HepG2 (cell line): ENCODE data around the gene MBD3. TPM values are rescaled to one million over a fixed set of nuclear protein-coding genes. Genes with fewer than 3 reads are reported as not detected.

Experiments used
- ATAC-seq: fragments of 200-7000 bp; cut with Tn5 transposase; 3 replicates; pipeline ENCODE4 v1.9.1; 2020; ENCODE audit warnings: mild to moderate bottlenecking, moderate library complexity
- BruUV-seq: library from RNA; stranded (reverse); fragments of 400-500 nt; replicated peaks from 2 replicates; lab custom pipeline; 2021; lab: Mats Ljungman, UMichigan
- CTCF ChIA-PET: fragments of 300-600 bp; formaldehyde crosslinking; extraction: SDS; loops from one replicate; lab custom pipeline; 2021; ENCODE audit warnings: low total read pairs, inconsistent platforms, low intra/inter-chr PET ratio; lab: Yijun Ruan, JAX
- POLR2A ChIA-PET: fragments of 350-600 bp; sonication (Branson Sonifier 250); formaldehyde crosslinking; loops from one replicate; lab custom pipeline; 2020; ENCODE audit warnings: antibody characterized with exemption, inconsistent platforms; lab: Yijun Ruan, JAX
- DNase-seq: peaks from one replicate; pipeline ENCODE4 v3.0.0-alpha.2; 2015; ENCODE audit warnings: low spot score
- FAIRE-seq: peaks from 3 replicates; lab custom pipeline; 2011; peaks lifted over from hg19 to GRCh38; lab: Jason Lieb, UNC
- H2AFZ ChIP-seq: one replicate; pipeline ENCODE4 v1.6.1; 2011; ENCODE audit warnings: low read length, inconsistent platforms
- H3K27ac ChIP-seq: fragments of 300-600 bp; 3 replicates; pipeline ENCODE4 v1.8.0; 2011; ENCODE audit warnings: mixed run types, mild to moderate bottlenecking, mixed read lengths, low read length, inconsistent platforms; ENCODE audit not compliant: insufficient read depth; ENCODE audit errors: extremely low read length
- H3K27me3 ChIP-seq, 2 experiments: fragments of 200-600 bp in 1 of 2; 2 replicates in 1 of 2; 3 replicates in 1 of 2; pipeline versions ENCODE4 v1.6.0 to v1.8.0; 2011; ENCODE audit warnings: low read length in 2 of 2, mild to moderate bottlenecking in 2 of 2, moderate library complexity in 2 of 2, inconsistent platforms in 1 of 2; ENCODE audit not compliant: insufficient read depth in 2 of 2, control insufficient read depth in 1 of 2
- H3K36me3 ChIP-seq, 2 experiments: fragments of 200-600 bp in 1 of 2; replicated peaks in 1 of 2; 2 replicates in 1 of 2; 3 replicates in 1 of 2; pipeline versions ENCODE4 v1.5.1 to v1.8.0; 2011; ENCODE audit warnings: low read length in 2 of 2, inconsistent platforms in 1 of 2; ENCODE audit not compliant: insufficient read depth in 2 of 2, control insufficient read depth in 1 of 2
- H3K4me1 ChIP-seq: 2 replicates; pipeline ENCODE4 v1.5.1; 2012; ENCODE audit warnings: low read length, inconsistent platforms; ENCODE audit not compliant: insufficient read depth
- H3K4me2 ChIP-seq: 2 replicates; pipeline ENCODE4 v1.6.0; 2011; ENCODE audit warnings: low read depth, low read length, inconsistent platforms
- H3K4me3 ChIP-seq, 3 experiments: fragments of 200-600 bp in 1 of 3; sonication (generic), shearing (Covaris generic) in 1 of 3; replicated peaks in 1 of 3; 2 replicates each; pipeline ENCODE4 v1.5.1; 2011 to 2016; ENCODE audit warnings: low read length in 3 of 3, inconsistent platforms in 2 of 3, low read depth in 2 of 3, mild to moderate bottlenecking in 2 of 3, control low read depth in 1 of 3, mixed read lengths in 1 of 3; ENCODE audit not compliant: insufficient read depth in 1 of 3
- H3K79me2 ChIP-seq: one replicate; pipeline ENCODE4 v1.6.1; 2011; ENCODE audit warnings: low read length, inconsistent platforms; ENCODE audit not compliant: insufficient read depth
- H3K9ac ChIP-seq: 2 replicates; pipeline ENCODE4 v1.6.0; 2011; ENCODE audit warnings: mild to moderate bottlenecking, low read depth, low read length, inconsistent platforms; ENCODE audit not compliant: insufficient read depth
- H3K9me3 ChIP-seq: 2 replicates; pipeline ENCODE4 v1.5.1; 2012; ENCODE audit warnings: mild to moderate bottlenecking, low read length
- H4K20me1 ChIP-seq: 2 replicates; pipeline ENCODE4 v1.6.0; 2011; ENCODE audit warnings: inconsistent platforms, mild to moderate bottlenecking, low read length, moderate library complexity; ENCODE audit not compliant: insufficient read depth
- FOXC1 ChIP-seq: sonication (generic); formaldehyde crosslinking; IDR thresholded peaks from 2 replicates; pipeline ENCODE4 v1.8.0; 2022; ENCODE audit warnings: mild to moderate bottlenecking, missing genetic modification reagents, borderline replicate concordance
- PHF20 ChIP-seq: sonication (generic); formaldehyde crosslinking; IDR thresholded peaks from 2 replicates; pipeline ENCODE4 v1.5.0; 2020; ENCODE audit warnings: mild to moderate bottlenecking, missing genetic modification reagents
- ZNF350 ChIP-seq: sonication (generic); formaldehyde crosslinking; IDR thresholded peaks from 2 replicates; pipeline ENCODE4 v1.4.0; 2020; ENCODE audit warnings: mild to moderate bottlenecking, low read depth, missing genetic modification reagents, borderline replicate concordance
- ZNF629 ChIP-seq: sonication (generic); formaldehyde crosslinking; conservative IDR thresholded peaks from 2 replicates; pipeline ENCODE4 v1.5.0; 2020; ENCODE audit warnings: missing genetic modification reagents
- WGBS: methylation state at CpG from one replicate; pipeline ENCODE4 v1.1.6; 2017; ENCODE audit warnings: low lambda C conversion rate; 5-methylcytosine and 5-hydroxymethylcytosine counted together
- in situ Hi-C: cut with HindIII; loops from 2 replicates; pipeline ENCODE4 v1.10.0; 2017; ENCODE audit warnings: low pct_unique_long_range_greater_than_20kb; ENCODE audit not compliant: extremely low pct_ligation_motif_present
- intact Hi-C: fragments of 100-400 bp; cut with micrococcal nuclease; formaldehyde crosslinking; loops from one replicate; pipeline ENCODE4 v1.10.0; 2022; ENCODE audit not compliant: unreplicated experiment
- polyA plus RNA-seq, 8 experiments: library from polyadenylated mRNA; depleted of rRNA in 3 of 8; stranded (reverse) in 7 of 8; unstranded in 1 of 8; fragments of >200 nt; fragmentation: Illumina TruSeq in 4 of 8; extraction: Trizol in 4 of 8; gene quantifications; 2 replicates each; pipeline versions ENCODE4 v1.2.1 to v1.2.3, GENCODE V29; 2011 to 2016; ENCODE audit warnings: low read depth in 4 of 8, missing spikeins in 1 of 8, mixed read lengths in 1 of 8; ENCODE audit not compliant: insufficient read depth in 1 of 8
- total RNA-seq, 5 experiments: library from RNA; depleted of rRNA; stranded (reverse); fragments of >200 nt; fragmentation: Illumina TruSeq; extraction: Trizol; gene quantifications; 2 replicates each; pipeline ENCODE4 v1.2.3, GENCODE V29; 2016; ENCODE audit warnings: low read depth in 1 of 5
- TF ChIP-seq, protein P1 (sequence below): sonication (generic); formaldehyde crosslinking; IDR thresholded peaks from 2 replicates; pipeline ENCODE4 v1.9.0; 2021; ENCODE audit warnings: missing genetic modification reagents, borderline replicate concordance
- TF ChIP-seq, protein P2 (sequence below): sonication (generic); formaldehyde crosslinking; IDR thresholded peaks from 2 replicates; pipeline ENCODE4 v1.4.0; 2020; ENCODE audit warnings: mild to moderate bottlenecking, low read depth, missing genetic modification reagents

MBD3 gene
- total and polyA plus RNA-seq, 2 of the 13 experiments (the other 11 are each of a cell fraction or from before 2014, with no cell fraction given): 21.2 to 76.9 TPM

DNA sequence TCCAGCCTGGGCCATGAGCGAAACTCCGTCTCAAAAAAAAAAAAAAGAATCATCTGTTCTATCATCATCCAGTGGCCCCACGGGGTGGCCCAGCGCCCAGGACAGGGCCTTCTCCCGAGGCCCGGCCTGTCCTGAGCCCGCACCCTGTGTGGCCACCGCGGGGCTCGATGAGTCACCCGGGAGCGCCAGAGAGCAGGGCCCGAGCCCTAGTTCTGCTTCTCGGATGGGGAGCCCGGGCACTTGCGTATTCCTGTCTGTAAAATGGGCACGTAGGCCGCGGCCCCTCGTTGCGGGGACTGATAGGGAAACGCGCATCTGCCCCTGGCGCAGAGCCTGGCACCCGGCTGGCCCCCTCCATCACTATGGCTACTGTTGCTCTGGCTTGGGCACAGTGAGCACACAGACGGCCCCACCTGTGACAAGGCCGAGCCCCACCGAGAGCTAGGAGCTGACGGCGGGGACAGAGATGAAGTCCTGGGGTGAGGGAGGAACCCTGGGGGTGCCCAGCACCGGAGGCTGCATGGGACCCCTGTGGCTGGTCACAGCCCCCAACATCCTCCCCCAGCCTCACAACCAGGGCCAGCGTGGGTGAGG is 33.8 kb upstream of the MBD3 start:
- no peak for ATAC-seq
- 81% methylated on average over 3 of the region's 32 CpGs for WGBS
- no peak for FAIRE-seq
- Histone ChIP-seq H3K4me2 (no peak overlapping the region), H3K9ac (no peak overlapping the region), H3K4me3 (no peak overlapping the region), H3K27ac (no peak overlapping the region), H3K36me3 (peaks cover 8 to 22% of the 10 kb centered on the region in 2 experiments; a peak in 4 of 5 replicates), H3K9me3 (no peaks in the 10 kb centered on the region), H3K4me1 (no peaks in the 10 kb centered on the region), H2AFZ (no peak overlapping the region), H3K27me3 (no peaks in the 10 kb centered on the region), H3K79me2 (no peaks in the 10 kb centered on the region), H4K20me1 (no peaks in the 10 kb centered on the region)
- BruUV-seq: no TSS peak
- intact Hi-C loops: no loop called here
- TF ChIP-seq ZNF350 (no peak), ZNF629 (CRISPR knock-in tag) (peak; percentile 39; the same call in 1 of the 2 replicates), PHF20 (CRISPR knock-in tag) (no peak), FOXC1 (CRISPR knock-in tag) (no peak)
- TF ChIP-seq, protein P1, sequence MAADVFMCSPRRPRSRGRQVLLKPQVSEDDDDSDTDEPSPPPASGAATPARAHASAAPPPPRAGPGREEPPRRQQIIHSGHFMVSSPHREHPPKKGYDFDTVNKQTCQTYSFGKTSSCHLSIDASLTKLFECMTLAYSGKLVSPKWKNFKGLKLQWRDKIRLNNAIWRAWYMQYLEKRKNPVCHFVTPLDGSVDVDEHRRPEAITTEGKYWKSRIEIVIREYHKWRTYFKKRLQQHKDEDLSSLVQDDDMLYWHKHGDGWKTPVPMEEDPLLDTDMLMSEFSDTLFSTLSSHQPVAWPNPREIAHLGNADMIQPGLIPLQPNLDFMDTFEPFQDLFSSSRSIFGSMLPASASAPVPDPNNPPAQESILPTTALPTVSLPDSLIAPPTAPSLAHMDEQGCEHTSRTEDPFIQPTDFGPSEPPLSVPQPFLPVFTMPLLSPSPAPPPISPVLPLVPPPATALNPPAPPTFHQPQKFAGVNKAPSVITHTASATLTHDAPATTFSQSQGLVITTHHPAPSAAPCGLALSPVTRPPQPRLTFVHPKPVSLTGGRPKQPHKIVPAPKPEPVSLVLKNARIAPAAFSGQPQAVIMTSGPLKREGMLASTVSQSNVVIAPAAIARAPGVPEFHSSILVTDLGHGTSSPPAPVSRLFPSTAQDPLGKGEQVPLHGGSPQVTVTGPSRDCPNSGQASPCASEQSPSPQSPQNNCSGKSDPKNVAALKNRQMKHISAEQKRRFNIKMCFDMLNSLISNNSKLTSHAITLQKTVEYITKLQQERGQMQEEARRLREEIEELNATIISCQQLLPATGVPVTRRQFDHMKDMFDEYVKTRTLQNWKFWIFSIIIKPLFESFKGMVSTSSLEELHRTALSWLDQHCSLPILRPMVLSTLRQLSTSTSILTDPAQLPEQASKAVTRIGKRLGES (CRISPR knock-in tag): no peak
- TF ChIP-seq, protein P2, sequence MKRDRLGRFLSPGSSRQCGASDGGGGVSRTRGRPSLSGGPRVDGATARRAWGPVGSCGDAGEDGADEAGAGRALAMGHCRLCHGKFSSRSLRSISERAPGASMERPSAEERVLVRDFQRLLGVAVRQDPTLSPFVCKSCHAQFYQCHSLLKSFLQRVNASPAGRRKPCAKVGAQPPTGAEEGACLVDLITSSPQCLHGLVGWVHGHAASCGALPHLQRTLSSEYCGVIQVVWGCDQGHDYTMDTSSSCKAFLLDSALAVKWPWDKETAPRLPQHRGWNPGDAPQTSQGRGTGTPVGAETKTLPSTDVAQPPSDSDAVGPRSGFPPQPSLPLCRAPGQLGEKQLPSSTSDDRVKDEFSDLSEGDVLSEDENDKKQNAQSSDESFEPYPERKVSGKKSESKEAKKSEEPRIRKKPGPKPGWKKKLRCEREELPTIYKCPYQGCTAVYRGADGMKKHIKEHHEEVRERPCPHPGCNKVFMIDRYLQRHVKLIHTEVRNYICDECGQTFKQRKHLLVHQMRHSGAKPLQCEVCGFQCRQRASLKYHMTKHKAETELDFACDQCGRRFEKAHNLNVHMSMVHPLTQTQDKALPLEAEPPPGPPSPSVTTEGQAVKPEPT (CRISPR knock-in tag): no peak
- POLR2A ChIA-PET: no interaction called here
- in situ Hi-C loops: no loop called here
- DNase-seq: no peak
- CTCF ChIA-PET: no interaction called here
